Measurements from ENCODE around the gene PIN1.

DNA sequence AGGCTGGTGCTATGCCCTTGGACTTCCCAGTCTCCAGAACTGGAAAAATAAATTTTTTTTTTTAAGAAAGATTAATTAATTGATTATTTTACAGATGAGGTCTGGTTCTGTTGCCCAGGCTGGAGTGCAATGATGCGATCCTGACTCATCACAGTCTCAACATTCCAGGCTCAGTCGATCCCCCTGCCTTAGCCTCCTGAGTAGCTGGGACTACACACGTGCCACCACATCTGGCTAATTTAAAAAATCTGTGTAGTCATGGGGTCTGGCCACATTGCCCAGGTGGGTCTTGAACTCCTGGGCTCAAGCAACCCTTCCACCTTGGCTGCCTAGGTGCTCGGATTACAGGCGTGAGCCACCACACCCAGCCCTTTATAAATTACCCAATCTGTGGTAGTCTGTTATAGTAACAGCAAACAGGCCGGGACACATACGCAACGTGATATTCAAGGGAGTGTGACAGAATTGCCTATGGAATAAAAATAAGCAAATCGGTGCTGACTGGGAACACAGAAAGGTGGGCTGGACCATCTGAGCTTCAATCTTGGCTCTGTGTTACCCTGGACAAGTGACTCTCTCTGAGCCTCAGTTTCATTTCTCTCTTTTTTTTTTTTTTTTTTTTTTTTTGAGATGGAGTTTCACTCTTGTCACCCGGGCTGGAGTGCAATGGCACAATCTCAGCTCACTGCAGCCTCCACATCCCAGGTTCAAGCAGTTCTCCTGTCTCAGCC lies 42.8 kb downstream of the PIN1 start:
- TF ChIP-seq POLR2A (IDR thresholded peaks at IDR 0.05) = no peak
- TF ChIP-seq, protein P1, sequence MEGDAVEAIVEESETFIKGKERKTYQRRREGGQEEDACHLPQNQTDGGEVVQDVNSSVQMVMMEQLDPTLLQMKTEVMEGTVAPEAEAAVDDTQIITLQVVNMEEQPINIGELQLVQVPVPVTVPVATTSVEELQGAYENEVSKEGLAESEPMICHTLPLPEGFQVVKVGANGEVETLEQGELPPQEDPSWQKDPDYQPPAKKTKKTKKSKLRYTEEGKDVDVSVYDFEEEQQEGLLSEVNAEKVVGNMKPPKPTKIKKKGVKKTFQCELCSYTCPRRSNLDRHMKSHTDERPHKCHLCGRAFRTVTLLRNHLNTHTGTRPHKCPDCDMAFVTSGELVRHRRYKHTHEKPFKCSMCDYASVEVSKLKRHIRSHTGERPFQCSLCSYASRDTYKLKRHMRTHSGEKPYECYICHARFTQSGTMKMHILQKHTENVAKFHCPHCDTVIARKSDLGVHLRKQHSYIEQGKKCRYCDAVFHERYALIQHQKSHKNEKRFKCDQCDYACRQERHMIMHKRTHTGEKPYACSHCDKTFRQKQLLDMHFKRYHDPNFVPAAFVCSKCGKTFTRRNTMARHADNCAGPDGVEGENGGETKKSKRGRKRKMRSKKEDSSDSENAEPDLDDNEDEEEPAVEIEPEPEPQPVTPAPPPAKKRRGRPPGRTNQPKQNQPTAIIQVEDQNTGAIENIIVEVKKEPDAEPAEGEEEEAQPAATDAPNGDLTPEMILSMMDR (IDR thresholded peaks at IDR 0.05) = no peak
